Measurements from ENCODE around the gene COL20A1.

The COL20A1 gene

DNA sequence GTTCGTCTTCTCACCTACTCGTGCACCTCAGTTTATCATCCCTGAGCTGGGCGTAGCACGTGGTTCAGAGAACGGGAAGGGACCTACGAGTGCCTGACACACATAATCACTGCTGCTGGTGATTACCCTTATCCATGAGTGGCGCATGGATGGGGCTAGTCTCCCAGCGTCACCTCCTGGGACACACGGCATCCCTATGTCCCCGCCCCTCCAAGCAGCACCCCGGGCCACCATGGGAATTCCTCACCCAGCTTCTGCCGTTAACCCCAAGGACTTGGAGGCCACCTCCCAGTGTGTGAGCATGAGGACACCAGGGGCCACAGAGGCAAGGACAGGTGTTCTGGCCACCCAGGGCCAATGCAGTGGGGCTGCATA, 58.3 kb downstream of the COL20A1 start:
- no peak for DNase-seq

GRCh38 chr20:63351811-63352591, 59.0 kb downstream of the COL20A1 start:
- DNase-seq, result no peak

DNA sequence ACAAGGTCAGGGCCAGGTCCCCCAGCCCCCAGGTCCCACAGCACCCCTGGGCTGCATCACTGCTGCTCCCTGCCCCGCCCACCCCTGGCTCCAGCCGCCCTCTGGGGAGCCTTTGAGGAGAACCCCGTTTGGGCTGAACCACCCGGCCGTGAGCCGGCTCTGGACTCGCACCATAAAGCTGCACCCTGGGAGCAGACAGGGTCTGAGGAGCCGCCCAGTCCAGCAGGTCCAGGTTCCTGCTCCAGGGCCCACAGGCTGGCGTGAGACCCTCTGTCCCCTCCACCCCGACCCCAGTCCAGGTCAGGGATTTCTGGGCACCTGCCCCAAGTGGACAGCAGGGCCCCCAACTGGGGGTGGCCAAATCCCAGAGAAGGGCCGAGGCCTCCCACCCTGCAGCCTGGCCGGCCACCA, 59.8 kb downstream of the COL20A1 start:
- DNase-seq, result no peak

DNA sequence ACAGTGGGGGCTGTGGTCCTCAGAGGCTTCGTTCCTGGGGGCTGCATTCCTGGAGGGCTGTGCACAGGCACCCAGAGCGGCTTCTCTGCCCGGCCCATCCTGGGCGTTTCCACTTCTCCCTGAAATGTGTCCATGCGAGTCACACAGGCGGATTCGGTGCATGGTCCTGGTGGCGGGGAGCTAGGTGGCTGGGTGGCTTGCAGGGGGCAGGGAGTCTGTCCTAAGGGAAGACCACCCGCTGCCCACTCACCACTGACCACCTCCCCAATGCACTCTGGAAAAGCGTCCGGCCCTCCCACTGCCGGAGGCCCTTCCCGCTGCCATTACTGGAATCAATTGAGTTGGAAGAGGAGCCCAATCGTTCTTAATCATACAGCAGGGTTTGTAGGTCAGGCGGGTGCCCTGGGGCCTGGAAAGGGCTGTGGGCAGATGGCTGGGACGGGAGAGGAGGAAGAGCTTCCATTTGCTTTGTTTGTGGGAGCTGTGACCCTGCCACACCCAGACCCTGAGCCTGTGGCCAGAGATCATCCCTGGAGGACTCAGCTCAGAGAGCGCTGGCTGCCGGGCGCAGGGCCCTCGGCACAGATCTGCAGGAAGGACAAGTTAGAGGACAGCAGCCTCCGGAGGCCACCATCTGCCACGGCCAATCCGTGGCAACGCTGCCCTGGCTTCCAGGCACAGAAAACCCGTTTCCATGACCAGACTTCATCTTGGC, 61.8 kb downstream of the COL20A1 start:
- DNase-seq, result no peak

GRCh38 chr20:63355781-63356295, 62.9 kb downstream of the COL20A1 start:
- DNase-seq, result no peak

GRCh38 chr20:63356511-63356910, 63.5 kb downstream of the COL20A1 start:
- DNase-seq, result no peak

DNA sequence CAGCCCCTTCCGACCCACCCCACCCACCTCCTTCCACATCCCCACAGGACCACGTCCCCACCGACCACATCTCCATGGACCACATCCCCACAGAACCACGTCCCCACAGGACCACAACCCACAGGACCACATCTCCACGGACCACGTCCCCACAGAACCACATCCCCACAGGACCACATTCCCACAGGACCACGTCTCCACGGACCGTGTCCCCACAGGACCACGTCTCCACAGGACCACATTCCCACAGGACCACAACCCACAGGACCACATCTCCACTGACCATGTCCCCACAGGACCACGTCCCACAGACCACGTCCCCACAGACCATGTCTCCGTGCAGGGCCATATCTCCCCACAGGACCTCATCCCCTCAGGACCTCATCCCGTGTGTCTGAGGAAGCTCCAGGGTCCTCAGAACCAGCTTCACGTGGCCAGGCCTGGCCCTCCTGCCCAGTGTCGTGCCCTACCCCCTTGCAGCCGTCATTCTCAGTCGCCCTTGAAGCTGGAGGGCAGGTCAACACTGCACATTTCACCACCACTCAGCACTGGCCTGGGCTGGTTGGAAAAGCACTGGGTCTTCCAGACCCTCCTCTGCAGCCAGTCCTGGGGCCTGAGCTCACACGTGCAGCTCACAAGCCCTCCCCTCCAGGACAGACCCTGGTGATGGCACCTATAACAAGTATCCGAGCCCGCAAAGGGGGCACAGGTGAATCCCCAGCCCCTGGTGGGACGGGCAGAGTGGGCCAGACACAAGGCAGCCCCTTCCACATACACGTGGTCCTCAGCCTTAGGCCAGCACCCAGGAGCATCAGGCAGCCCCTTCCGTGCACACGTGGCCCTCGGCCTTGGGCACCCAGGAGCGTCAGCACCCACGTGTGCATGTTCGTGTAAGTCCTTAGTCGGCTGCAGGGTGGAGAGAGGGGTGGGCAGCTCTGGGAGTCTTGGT, 64.2 kb downstream of the COL20A1 start:
- DNase-seq, result no peak

- no peak for DNase-seq
Observed at GRCh38 chr20:63357921-63358905, 65.2 kb downstream of the COL20A1 start.

DNA sequence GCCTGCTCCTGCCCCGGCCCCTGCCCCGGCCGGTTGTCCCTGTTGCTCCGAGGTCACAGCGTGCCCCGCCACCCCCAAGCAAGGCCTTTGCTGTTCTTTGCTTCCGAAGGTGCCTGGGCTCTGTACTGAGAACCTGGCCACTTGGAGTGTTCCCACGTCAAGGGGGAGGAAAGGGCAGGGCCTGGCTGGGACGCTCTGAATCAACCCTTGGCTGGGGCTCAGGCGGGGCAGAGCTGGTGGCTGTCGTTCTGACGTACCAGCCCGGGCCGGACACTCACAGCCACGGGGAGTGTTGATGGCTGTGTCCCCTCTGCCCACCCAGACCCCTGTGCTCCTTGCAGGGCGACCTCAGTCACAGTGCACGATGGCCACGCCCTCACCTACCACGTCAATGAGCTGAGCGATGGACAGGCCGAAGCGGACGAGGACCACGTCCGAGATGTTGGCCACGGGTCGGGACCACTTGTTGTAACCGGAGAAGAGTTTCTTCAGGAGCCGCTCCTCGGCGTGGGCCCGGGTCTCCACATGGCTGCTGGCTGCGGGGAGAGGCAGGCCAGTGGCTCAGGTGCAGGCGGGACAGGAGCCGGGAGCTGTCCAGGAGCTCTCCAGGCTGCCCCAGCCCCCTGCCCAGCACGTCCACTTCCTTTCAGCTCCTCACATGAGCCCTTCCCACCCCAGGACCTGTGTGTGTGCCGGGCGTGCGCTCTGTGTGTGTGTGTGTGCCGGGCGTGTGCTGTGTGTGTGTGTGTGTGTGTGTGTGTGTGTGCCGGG, 66.4 kb downstream of the COL20A1 start:
- DNase-seq, result no peak

DNA sequence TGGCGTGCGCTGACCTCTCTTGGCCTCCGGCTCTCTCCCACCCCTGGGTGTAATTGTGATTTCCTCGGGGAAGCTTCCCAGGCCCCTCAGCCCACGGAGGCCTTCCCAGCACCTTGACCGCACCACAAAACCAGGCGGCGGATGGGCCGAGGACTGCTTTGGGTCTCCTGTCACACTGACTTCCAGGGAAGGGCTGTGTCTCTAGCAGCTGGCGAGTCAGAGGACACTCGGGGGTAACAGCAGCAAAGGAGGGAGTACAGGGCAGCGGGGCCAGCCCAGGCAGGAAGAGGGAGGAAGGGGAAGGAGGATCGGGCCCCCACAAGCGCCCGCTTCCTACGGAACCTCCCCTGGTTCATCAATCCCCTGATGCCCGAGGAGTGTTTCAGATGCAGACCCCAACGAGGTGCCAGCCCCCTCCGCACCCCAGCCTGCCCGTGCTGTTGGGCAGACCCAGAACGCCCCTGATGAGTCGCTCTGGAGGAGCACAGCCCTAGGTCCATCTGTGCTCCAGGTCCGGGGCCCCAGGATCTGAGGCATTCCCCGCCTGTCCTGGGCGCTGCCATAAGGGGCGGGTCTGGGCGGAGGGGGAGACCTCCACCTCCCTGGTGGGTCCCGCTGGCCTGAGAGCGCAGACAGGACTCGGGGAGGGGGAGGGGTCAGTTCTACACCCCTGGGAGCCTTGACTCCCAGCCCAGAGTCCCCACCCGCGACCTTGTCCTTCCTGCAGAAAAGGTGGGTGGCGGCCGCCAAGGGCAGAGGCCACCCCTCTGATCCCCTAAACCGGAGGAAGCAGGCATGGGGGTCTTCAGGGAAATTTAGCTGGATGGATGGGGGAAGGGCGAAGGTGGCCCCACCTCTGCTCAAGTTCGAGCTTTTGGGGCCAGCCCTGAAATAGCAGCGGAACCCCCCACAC, 67.2 kb downstream of the COL20A1 start:
- no peak for DNase-seq

DNA sequence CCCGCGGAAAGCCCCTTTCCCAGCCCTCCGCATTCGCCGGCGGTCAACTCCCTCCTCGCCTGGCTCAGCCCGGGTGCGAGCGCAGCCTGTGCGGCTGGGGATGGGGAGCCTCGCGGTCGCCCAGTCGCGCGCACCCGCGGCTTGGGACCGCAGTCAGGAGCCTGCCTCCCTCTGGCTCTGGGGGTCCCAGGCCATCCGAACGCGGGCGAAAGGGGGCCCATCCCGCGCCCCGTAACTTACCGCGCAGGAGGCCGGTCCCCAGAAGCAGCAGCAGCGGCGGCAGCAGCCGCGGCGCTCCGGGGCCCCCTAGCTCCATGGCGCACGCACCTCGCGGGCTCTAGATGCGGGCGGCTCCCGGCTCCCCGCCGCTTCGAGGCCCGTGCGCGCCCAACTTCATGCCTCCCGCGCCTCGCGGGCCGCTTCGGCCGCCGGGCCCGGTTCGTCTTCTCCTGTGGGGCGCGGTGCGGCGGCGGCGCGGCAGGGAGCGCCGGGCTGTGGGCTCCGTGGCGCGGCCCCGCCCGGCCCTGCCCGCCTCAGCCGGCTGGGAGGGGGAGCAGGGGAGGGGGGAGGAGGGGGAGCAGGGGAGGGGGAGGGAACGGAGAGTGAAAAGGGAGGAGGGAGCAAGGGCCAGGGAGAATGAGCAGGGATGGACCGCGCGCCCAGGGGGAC, 68.0 kb downstream of the COL20A1 start, which contains the start of gene CHRNA4:
TSS of gene CHRNA4 (minus strand) at position 500 of the 669 bp plus-strand sequence. CDS start at position 316, 184 bp downstream.
- no peak for DNase-seq

DNA sequence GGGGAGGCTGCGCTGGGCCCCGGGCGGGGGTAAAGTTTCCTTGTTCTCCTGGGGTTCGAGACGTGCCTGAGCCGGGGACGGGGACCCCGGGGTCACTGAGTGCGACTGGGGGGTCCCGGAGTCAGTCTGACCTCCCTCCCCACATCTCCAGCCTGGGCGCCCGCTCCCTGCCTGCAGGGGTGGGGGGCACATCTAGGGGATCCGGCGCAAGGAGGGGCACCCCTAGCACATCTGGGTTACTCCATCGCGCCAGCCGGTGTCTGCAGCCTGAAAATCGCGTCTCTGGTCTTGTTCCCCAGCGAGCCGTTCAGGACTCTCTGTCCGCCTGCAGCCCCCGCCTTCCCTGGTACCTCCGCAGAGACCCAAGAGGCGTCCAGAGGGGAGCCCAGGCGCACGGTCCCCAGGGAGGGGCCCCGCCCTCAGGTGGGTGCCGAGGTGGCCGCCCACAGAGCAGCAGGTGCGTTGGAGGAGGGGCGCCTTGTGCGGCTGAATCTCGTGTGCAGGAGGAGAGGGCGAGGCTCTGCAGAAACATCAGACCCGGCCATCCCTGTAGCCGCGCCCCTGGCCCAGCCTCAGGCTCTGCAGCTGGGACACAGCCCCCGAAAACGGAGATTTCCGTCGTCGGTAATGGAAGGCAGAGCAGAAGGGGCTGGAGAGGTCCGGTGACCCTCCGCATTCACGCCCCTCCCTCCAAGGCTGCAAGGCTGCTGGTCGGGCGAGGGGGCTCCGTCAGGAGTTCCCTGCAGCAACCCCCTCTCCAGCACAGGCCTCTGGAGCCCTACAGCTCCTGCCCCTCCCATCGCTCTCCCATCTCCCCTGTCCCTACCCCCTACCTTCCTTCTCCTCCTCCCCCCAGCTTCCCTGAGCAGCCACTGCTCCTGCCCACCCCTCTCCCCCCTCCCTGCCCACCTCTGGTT, 68.8 kb downstream of the COL20A1 start:
- DNase-seq, result no peak

GRCh38 chr20:63362436-63363009, 69.5 kb downstream of the COL20A1 start:
- DNase-seq, result no peak

DNA sequence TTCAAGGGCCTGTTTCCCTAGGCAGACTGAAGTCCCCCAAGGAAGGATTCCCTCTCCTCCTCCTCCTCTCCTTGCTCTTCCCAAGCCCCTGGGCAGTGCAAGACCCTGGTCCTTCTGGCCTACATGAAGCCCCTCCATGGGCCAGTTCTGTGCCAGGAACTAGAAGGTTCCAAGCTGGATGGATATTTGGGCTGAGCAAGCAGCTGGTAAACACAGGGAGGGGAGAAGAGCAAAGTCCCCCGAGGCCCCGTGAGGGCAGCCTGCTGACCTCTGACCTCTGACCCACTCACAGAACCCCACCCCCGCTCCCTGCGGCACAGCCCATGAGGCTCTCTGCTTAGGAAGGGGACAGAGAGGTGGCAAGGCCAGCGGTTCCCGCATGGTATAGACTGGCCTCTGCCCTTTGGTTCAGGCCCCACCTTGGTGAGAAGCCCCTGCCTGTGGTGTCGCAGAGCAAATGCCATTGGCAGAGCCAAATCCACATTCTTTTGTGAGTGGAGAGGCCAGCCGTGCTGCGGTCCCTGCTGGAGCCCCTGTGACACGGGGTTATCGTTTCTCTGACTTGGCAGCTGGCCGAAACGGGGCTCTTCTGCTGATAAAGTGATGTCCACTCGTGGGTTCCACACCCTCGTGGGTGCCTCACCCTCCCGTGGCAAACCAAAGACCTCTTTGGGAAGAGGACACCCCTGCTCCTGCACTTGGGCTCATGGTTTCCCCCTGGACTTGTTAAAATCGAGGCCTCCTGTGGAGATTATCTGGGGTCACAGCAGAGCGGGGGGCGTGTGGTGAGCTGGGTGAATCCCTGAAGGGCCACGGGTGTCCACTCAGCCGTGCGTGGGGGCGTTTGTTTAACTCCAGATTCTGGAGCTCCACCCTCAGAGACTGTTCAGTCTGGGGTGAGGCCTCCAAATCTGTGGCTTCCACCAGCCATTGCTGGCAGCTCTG, 70.3 kb downstream of the COL20A1 start:
- DNase-seq, result no peak

DNA sequence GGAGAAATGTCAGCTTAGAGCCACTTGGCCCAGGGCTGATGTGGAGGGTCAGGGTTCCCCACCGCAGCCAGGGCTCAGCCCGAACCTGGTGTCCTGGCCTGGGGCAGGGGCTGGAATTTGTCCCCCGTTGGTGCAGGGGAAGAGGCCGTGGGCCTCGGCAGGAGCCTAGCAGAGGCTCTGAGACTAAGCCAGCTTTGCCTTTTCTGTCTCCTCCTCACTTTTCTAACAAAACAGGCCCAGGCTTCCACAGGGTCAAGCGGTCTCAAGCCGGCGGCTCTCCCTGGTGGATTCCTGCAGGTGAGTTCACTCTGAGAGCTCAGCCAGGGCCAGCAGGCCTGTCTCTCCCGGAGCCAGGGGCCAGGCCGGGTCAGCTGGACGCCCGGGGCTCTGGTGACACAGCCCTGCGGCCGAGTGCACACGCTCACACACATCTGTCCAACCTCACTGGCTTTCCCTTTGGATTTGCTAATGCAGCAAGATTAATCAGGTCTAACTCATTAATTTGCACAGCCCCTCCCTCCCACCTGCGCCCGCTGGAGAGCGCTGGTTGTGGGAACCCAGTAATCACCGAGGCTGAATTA, 71.1 kb downstream of the COL20A1 start:
- no peak for DNase-seq
